ENCODE measurements around the gene TCEA2. TPM values are rescaled to one million over a fixed set of nuclear protein-coding genes. Genes with fewer than 3 reads are reported as not detected.

TCEA2 gene
- total RNA-seq, 1 experiment from 2014 or later, result 41.1 TPM

DNA sequence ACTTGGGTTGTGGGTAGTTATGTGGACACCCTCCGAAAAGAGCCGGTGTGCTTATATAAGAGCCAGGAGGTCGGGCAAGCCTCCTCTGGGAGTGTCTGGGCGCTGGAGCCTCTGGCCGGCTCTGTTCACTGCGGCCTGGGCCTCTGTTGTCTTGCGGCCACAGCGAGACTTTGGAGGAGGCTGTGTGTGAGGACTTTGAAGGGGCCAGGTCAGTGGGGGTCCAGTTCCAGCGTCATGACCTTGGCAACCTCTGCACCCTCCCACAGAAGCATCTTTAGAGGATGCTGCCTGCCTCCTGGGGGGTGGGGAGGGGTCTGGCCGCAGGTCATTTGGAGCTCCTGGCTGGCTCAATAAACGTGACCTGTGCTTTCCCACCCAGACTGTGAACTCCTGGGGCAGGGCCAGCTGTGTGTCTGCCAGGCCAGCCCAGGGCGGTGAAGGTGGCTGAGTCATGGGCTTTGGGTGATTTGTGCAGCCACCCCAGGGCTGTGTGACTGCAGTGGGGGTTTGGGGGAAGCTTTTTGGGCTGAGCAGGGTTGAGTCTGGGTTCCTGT is 1.2 kb downstream of the TCEA2 start:
- peak; percentile 63 for DNase-seq (ENCODE audit: low read depth)

DNA sequence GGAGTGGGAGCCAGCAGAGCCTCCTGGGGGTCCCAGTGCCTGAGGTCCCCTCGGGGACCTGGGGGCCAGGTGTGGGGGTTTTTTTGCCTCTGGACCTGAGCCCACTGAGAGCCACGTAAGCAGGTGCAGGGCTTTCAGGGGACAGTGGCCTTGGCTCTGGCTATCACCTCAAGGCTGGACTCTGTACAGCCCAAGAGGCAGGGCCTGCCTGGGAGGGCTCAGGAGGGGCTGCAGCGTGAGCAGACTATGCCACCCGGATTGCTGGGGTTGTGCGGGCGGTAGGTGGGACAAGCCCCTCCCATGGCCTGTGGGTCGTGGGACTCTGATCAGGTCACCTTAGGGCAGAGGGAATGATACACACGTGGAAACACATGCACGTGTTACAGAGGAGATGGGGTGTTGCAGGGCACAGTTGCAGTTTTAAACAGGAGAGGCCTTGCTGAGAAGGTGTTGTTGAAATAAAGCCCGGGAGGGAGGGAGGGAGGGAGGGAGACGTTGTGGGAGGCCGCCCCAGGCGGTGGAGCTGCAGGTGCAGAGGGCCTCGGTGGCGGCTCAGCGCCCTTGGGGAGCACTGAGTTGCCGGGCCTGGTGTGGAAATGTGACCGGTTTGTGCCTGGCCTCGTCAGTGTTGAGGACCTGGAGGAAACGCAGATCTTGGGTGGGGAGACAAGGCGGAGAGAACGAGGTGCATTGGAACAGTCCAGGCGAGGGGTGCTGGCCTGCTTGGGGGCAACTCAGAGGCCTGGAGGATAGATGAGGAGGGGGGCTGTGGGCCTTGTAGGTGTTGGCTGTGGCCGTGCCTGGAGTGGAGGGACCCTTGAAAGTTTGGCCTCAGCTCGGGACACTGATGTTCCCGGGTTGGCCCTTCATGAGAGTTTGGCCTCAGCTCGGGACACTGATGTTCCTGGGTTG is 2.3 kb downstream of the TCEA2 start:
- no peak for DNase-seq (ENCODE audit: low read depth)

- peak; percentile 86 for DNase-seq (ENCODE audit: low read depth)
Measured at GRCh38 chr20:64065974-64066343, 3.0 kb downstream of the TCEA2 start.

- no peak for DNase-seq (ENCODE audit: low read depth)
Measured at GRCh38 chr20:64067005-64067632, 4.1 kb downstream of the TCEA2 start.

- no peak for DNase-seq (ENCODE audit: low read depth)
Measured at GRCh38 chr20:64067733-64068307, 4.8 kb downstream of the TCEA2 start.

- no peak for DNase-seq (ENCODE audit: low read depth)
Measured at GRCh38 chr20:64068386-64069208, 5.6 kb downstream of the TCEA2 start.

DNA sequence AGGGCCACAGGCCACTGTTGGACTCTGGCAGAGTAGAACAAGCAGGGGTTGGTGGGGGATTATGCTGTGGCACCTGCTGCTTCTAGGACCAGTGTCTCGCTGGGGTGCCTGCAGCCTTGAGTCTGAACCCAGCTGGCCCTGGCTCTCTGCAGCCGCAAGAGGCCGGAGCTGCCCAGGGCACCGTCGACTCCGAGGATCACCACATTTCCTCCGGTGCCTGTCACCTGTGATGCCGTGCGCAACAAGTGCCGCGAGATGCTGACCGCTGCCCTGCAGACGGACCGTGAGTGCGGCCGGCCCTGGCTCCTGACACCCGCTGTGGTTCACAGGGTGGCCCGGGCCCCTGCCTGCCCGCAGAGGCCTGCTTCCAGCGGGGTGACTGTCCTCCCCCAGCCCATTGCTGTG is 6.2 kb downstream of the TCEA2 start:
- DNase-seq (ENCODE audit: low read depth), result no peak

GRCh38 chr20:64069614-64070243 is 6.7 kb downstream of the TCEA2 start:
- no peak for DNase-seq (ENCODE audit: low read depth)

DNA sequence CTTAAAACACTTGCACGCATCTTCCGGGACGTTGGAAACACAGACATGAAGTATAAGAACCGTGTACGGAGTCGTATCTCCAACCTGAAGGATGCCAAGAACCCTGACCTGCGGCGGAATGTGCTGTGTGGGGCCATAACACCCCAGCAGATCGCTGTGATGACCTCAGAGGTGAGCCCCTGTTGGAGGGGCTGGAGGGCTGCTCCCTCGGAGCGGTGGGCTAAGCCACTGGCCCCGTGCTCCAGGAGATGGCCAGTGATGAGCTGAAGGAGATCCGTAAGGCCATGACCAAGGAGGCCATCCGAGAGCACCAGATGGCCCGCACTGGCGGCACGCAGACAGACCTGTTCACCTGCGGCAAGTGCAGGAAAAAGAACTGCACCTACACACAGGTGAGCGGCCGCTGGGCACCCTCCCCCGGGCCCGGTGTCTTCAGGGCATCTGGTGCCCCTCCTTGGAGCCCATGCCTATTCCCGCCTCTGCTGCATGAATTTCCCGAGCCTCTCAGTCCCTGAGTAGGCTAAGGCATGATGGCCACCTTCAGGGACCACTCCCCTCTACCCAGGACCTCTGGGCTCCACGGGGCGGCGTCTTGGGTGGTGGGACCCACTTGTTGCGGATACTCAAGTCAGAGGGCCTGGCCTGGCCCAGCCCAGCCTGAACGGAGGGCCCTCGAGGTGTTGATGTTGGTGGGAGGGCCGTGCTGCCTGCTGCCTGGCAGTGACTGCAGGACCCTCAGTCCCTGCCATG is 7.4 kb downstream of the TCEA2 start:
- no peak for DNase-seq (ENCODE audit: low read depth)

DNA sequence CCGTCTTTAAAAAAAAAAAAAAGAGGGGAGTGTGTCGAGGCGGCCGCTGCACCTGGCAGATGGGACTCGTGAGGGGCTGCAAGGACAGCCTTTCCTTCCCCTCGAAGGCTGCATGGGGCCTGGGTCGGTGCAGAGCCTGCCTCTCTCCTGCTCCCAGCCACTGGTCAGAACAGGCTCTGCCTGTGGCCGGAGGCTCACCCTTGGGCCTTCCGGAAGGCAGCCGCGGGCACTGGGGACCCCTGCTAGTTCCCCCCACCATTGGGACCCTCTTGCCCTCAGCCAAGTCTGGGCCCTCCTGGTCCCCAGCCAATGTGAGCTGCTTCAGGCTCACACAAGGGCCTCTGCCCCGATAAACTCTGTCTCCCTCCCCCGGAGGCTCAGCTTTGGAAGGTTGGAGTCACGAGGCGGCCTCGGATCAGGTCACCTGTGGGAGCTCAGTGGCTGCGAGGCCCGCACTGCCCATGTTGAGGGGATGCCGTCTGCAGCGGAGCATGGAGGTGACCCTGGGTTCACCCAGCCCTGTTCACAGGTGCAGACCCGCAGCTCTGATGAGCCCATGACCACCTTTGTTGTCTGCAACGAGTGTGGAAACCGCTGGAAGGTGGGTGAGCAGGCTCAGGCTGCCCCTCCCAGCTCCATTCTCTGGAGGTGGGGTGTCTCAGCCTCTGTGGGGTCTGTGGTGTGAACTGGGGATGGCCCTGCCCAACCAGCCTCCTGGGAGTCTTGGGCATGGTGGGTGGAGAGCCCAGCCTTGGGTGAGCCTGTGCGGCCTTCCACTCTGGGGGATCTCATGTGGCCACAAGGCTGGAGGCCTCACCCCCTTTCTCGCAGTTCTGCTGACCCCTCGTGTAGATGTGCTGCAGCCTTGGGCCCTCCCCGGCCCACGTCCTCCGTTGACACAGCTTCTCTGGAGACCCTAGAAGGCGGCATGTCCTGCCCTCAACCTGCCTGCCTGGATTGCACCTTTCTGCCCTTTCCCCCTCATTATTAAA is 8.6 kb downstream of the TCEA2 start:
- DNase-seq (ENCODE audit: low read depth), result no peak

GRCh38 chr20:64072498-64073063 is 9.6 kb downstream of the TCEA2 start:
- DNase-seq (ENCODE audit: low read depth), result no peak

DNA sequence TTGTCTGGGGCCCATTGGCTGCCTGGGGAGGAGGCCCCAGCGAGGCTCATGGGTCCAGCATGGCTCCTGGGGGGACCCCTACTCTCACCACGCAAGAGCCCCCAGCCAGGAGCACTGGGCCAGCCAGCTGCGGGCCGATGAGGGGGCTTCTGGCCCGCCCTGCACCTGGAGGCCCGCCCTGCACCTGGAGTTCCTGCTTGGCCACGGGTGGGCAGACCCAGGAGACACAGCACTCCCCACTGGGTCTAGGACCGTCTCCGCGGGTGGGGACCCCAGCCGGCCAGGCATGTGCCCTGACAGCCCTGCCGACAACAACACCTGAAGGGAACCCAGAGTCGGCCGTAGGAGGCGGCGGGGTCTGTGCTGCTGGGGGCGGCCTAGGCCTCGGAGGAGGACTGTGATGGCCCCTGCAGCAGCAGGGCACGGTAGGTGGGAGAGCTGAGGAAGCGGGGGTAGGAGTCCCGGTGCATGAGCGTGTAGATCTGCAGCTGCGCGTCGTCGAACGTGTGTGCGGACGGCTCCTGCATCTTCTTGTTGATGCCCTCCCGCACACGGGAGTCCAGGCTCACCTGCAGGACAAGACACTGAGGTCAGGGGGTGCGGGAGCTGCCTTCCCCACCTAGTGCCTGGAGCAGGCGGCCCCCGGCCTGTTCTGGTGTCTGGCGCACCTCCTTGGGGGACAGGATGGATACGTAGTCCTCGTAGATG is 10.6 kb downstream of the TCEA2 start:
- no peak for DNase-seq (ENCODE audit: low read depth)

DNA sequence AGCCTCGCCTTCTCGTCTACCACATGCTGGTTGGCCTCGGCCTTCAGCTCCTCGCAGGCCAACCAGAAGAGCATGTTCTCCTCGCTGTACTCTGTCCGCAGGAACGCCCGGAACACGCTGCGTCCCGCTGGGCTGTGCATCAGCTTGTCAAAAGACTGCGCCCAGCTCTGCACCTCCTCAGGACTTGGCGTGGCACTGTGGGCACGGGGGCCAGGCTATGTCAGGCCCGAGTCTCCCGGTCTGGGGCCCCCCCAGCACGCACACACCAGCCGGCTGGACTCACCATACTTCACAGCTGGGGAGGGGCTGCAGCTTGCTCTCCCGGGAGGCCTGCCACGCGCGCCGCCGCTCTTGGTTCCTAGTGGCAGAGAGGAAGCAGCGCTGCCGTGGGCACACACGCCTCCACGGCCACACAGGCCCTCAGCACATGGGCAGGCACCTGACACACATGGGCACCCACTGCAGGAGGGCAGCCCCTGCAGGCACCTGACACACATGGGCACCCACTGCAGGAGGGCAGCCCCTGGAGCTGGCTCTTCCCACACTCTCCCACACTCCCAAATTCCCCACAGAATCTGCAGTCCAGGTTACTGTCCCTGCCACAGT is 11.3 kb downstream of the TCEA2 start:
- no peak for DNase-seq (ENCODE audit: low read depth)

- no peak for DNase-seq (ENCODE audit: low read depth)
Measured at GRCh38 chr20:64074963-64075362, 12.0 kb downstream of the TCEA2 start.

GRCh38 chr20:64075556-64075955 is 12.6 kb downstream of the TCEA2 start:
- DNase-seq (ENCODE audit: low read depth), result no peak

GRCh38 chr20:64076061-64076997 is 13.3 kb downstream of the TCEA2 start:
- no peak for DNase-seq (ENCODE audit: low read depth)

All from LHCN-M2 (cell line).